HG03469 (cell line): ENCODE data around the gene SLC39A6.
"Not testable (repeated sequence)": the region's sequence is repeated elsewhere in the genome, so short reads cannot be mapped to it uniquely, and the experiment has no call there.

Experiments
- ATAC-seq: cut with Tn5 transposase; IDR thresholded peaks from one replicate; pipeline ENCODE4 v1.9.1; 2021; ENCODE audit warnings: mild to moderate bottlenecking, moderate library complexity, moderate number of reproducible peaks; ENCODE audit not compliant: unreplicated experiment

SLC39A6 gene

DNA sequence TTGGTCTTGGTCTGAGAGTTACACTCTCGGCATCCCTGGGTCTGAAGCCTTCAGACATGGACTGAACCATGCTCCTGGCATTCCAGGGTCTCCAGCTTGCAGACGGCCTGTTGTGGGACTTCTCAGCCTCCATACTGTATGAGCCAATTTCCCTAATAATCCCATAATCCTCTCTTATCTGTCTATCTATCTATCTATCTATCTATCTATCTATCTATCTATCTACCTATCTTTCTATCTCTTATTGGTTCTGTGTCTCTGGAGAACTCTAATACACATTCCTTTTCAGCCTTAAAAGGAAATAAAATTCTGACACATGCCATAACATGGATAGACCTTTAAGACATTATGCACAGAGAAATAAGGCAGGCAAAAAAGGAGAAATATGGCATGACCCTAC is 24.4 kb downstream of the SLC39A6 start:
- ATAC-seq = no peak

DNA sequence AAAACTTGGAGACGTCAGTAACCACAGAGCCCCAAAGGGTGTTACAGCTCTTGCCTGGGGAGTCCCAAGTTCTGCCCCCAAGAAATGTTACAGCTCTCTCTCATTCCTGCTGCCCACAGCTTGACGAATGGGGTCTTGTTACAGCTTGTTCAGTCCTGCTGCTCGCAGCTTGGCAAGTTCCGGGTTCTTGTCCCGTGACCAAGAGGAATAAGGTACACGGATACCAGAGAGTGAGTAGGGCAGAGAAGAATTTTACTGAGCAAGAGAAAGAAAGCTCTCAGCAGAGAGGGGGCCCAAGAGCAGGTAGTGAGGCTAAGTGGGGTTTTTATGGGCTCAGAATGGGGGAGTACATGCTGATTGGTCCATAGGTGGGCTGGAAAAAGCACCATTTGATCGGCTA is 27.2 kb downstream of the SLC39A6 start:
- no peak for ATAC-seq

GRCh38 chr18:36099311-36099710 is 29.8 kb downstream of the SLC39A6 start:
- ATAC-seq = no peak

GRCh38 chr18:36096955-36097354 is 32.2 kb downstream of the SLC39A6 start:
- no peak for ATAC-seq

DNA sequence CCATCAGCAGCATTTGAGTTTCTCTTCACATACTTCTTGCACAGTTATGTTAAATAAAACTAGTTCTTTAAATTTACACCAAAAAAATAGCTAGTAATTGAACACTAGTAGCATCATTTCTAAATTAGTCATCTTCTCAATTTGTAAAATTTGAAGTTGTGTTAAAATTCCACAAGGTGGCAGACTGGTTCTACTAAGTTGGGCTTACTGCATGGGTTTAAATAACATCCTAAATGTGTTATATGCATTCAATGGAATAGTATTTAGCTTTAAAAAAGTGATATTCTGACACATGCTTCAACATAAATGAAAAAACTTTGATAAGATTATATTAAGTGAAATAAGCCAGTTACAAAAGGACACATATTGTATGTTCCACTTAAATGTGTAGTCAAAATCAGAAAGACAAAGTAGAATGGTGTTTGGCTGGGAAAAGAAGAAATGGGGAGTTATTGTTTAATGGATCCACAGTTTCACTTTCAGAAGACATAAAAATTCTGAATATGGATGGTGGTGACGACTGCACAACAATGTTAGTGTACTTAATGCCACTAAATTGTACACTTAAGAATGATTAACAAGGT is 33.1 kb downstream of the SLC39A6 start:
- no peak for ATAC-seq

- no peak for ATAC-seq
Observed at GRCh38 chr18:36094431-36094830, 34.7 kb downstream of the SLC39A6 start.

DNA sequence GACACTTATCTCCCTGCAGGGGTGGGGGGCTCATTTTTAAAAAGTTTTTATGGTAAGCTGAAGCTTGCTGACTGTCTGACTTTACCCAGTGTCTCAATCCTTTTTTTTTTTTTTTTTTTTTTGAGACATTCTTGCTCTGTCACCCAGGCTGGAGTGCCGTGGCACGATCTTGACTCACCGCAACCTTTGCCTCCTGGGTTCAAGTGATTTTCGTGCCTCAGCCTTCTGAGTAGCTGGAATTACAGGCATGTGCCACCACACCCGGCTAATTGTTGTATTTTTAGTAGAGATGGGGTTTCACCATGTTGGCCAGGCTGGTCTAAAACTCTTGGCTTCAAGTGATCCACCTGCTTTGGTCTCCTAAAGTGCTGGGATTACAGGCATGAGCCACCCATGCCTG is 37.0 kb downstream of the SLC39A6 start:
- ATAC-seq = not testable (repeated sequence)

DNA sequence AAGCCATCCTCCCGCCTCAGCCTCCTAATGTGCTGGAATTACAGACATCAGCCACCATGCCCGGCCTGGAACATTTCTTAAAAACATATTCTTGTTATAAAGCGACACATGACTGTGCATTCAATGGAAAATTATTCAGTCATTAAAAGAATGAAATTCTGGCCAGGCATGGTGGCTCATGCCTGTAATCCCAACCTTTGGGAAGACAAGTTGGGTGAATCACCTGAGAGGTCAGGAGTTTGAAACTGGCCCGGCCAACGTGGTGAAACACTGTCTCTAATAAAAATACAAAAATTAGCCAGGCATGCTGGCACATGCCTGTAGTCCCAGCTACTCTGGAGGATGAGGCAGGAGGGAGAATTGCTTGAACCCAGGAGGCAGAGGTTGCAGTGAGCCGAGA is 40.1 kb downstream of the SLC39A6 start:
- ATAC-seq = no peak

DNA sequence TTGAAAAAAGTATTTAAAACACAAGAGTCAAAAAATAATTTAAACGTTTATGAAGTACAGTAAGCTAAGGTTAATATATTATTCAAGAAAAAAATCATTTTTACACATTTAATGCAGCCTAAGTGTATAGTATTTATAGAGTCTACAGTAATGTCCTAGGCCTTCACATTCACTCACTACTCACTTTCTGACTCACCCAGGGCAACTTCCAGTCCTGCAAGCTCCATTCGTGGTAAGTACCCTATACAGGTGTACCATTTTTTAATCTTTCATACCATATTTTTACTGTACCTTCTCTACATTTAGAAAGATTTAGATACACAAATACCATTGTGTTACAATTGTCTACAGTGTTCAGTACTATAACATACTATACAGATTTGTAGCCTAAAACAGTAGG is 40.9 kb downstream of the SLC39A6 start:
- ATAC-seq = no peak

DNA sequence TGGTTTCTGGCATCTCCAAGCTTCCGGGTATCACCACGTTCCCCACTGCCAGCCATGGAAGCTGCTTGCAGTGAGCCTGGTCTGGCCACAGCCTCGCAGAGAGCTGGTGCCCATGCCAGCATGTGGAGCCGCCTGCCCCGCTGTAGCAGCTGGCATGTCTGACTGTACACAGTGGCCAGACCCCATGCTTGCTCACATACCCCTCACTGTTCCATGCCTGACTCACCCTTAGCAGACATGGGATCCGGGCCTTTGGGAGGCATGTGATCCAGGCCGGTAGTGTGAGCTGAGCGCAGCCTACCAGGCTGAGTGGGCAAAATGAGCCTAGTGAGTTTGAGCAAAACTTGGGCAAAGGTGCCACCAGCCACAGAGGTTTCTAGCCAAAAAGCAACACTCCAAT is 43.0 kb downstream of the SLC39A6 start:
- no peak for ATAC-seq

GRCh38 chr18:36085195-36085594 is 43.9 kb downstream of the SLC39A6 start:
- ATAC-seq = no peak

GRCh38 chr18:36083729-36084128 is 45.4 kb downstream of the SLC39A6 start:
- peak; percentile 46 for ATAC-seq

GRCh38 chr18:36081118-36081517 is 48.0 kb downstream of the SLC39A6 start:
- not testable (repeated sequence) for ATAC-seq

GRCh38 chr18:36078751-36079529 is 50.2 kb downstream of the SLC39A6 start:
- no peak for ATAC-seq

DNA sequence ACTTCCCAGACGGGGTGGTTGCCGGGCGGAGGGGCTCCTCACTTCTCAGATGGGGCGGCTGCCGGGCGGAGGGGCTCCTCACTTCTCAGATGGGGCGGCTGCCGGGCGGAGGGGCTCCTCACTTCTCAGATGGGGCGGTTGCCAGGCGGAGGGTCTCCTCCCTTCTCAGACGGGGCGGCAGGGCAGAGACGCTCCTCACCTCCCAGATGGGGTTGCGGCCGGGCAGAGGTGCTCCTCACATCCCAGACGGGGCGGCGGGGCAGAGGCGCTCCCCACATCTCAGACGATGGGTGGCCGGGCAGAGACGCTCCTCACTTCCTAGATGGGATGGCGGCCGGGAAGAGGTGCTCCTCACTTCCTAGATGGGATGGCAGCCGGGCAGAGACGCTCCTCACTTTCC is 51.4 kb downstream of the SLC39A6 start:
- ATAC-seq = not testable (repeated sequence)

- peak; percentile 58 for ATAC-seq
Observed at GRCh38 chr18:36075862-36076587, 53.1 kb downstream of the SLC39A6 start.

GRCh38 chr18:36074435-36074834 is 54.7 kb downstream of the SLC39A6 start:
- no peak for ATAC-seq

GRCh38 chr18:36073676-36074075 is 55.5 kb downstream of the SLC39A6 start:
- no peak for ATAC-seq

- not testable (repeated sequence) for ATAC-seq
Observed at GRCh38 chr18:36072406-36072805, 56.7 kb downstream of the SLC39A6 start.

- peak; percentile 78 for ATAC-seq
Observed at GRCh38 chr18:36067055-36067957, 61.8 kb downstream of the SLC39A6 start, which contains the start of gene RPRD1A. Gene RPRD1A, minus strand, starts transcription at chr18:36067559. Its CDS starts 155 bp downstream, at chr18:36067404.

- no peak for ATAC-seq
Observed at GRCh38 chr18:36066686-36067054, 62.5 kb downstream of the SLC39A6 start.
